RWPE1 (cell line): ENCODE results near the gene PSTPIP1.

Source experiments
- CTCF ChIA-PET: fragments of 350-600 bp; sonication (Branson Sonifier 250); formaldehyde crosslinking; extraction: SDS; loops from one replicate; lab custom pipeline; 2021; lab: Yijun Ruan, JAX
- POLR2A ChIA-PET: fragments of 400-600 bp; formaldehyde crosslinking; extraction: SDS; loops from one replicate; lab custom pipeline; 2020; ENCODE audit warnings: antibody characterized with exemption; ENCODE audit not compliant: low non-redundant PET; lab: Yijun Ruan, JAX
- DNase-seq: peaks from one replicate; pipeline ENCODE4 v3.0.0; 2012; ENCODE audit warnings: low spot score
- H3K27ac ChIP-seq: fragments of 450-650 bp; 2 replicates; pipeline ENCODE4 v1.5.1; 2017
- CTCF ChIP-seq: fragments of 450-650 bp; conservative IDR thresholded peaks from 2 replicates; pipeline ENCODE4 v1.5.1; 2017; ENCODE audit warnings: low read depth, mild to moderate bottlenecking

PSTPIP1 gene

DNA sequence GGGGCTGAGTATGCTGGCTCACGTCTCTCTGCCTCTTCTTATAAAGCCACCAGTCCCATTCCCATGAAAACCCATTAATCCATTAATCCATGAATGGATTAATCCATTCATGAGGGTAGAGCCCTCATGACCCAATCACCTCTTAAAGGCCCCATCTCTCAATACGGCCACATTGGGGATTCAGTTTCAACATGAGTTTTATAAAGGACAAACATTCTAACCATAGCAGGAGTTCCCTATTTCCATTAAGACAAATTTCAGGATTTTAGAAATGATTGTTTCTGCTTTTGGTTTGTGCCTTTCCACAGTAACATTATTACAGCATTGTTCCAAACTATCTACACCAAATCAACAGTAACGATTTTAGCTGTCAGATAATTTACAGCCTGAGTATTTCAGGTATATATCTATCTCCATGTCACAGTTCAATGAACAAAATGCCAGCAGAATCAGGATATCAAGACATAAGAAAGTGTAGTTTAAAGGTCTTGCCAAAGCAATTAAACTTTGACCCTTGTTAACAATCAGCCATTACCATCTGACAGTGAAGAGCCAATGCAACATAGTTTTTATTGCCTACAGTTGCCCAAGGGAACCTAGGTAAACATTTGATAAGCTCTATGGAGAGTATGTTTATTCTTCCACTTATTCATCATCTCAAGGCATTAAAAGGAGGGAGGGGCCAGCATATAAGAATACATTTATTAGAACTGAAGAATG lies 72.2 kb downstream of the PSTPIP1 start:
- ChIA-PET CTCF (no interaction called here), POLR2A (no interaction called here)
- DNase-seq: peak; percentile 36
- H3K27ac ChIP-seq: no peak overlapping the region
- TF ChIP-seq CTCF: no peak

DNA sequence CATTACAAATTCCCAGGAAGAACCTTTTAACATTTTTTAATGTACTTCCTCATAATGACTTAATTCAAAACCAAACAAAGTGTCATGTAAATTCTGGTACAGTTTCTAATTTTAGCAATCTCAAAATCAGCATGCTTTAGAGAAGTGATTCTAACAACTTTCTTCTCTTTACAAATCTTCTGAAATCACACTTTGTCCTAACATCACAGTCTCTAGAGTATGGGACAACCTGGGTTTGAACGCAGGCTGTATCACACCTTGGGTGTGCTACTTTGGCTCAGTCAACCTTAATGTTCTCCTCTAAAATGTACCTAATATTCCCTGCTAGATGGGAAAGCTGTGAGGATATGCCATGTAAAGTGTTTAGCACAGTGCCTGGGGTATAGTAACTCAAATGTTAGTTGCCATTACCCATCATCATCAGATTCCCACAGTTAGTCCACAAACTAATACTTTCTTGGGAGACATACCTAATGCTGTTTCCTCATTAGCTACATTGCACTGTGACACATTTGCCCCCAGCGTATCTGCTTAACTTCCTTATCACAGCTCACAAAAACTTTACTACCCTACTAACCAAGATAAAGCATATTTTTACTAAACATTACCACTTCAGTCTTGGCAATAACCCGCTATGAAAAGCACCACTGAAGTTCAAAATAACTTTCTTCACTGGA lies 72.9 kb downstream of the PSTPIP1 start:
- no peak for DNase-seq
- ChIA-PET CTCF (interaction anchor here (0.6 kb wide), 1 partner anchor 27 kb away, joined by 3 read pairs; no protein-coding TSS in a partner anchor), POLR2A (no interaction called here)
- TF ChIP-seq CTCF: no peak
- no peak overlapping the region for H3K27ac ChIP-seq

GRCh38 chr15:77068633-77069032 lies 73.7 kb downstream of the PSTPIP1 start:
- no peak for DNase-seq
- H3K27ac ChIP-seq: no peak overlapping the region
- no peak for TF ChIP-seq CTCF
- POLR2A ChIA-PET: no interaction called here
- CTCF ChIA-PET: interaction anchor here (0.6 kb wide), 1 partner anchor 28 kb away, joined by 3 read pairs; no protein-coding TSS in a partner anchor

GRCh38 chr15:77069521-77070121 lies 74.7 kb downstream of the PSTPIP1 start:
- DNase-seq: no peak
- POLR2A ChIA-PET: no interaction called here
- no peak overlapping the region for H3K27ac ChIP-seq
- CTCF ChIA-PET: no interaction called here
- TF ChIP-seq CTCF: no peak

GRCh38 chr15:77070180-77070494 lies 75.2 kb downstream of the PSTPIP1 start:
- peak overlapping the region; percentile 83 for H3K27ac ChIP-seq
- no peak for DNase-seq
- CTCF ChIA-PET: no interaction called here
- POLR2A ChIA-PET: no interaction called here
- TF ChIP-seq CTCF: no peak

DNA sequence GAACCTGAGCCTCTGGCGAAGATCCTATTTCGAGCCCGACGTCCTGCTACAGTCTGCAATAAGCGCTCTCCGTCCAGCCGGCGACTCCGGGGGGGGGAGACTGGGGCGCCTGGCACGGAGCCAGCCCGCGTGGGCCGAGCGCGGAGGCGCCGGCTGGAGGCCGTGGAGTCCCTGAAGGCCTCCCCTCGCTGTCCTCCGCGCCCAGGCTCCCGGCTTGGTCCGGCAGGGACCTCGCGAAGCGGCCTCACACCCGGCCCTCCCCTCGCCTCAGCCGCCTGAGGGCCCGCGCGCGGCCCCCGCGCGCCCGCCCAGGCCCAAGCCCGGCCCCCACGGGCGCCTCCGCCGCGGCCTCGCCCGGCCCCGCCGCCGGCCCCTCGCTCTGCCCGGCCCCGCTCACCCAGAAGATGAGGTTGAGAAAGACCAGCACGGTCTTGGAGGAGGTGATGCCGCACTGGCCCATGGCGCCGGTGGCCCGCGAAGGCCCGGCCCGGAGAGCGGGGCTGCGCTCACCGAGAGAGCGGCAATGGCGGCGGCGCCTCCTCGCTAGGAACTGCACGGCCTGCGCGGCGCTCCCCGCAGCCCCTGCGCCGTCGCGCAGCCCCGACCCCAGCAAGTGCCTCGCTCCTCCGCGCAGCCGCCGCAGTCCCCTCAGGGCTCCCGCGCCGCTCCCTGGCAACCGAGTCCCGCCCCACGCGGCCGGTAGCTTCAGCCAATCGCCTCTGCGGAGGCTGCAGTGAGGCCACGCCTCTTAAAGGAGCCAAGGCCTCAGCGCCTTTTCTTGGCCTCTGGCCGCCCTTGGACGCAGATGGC lies 75.8 kb downstream of the PSTPIP1 start, which contains the start of gene TSPAN3:
TSS of gene TSPAN3 (minus strand) at position 615 of the 810 bp plus-strand sequence. CDS start at position 460, 155 bp downstream.
- H3K27ac ChIP-seq: peak within 1 kb of the TSS; percentile 83
- ChIA-PET POLR2A (interaction anchor here (0.6 kb wide), 1 partner anchor 49 kb away, joined by 3 read pairs; no protein-coding TSS in a partner anchor), CTCF (interaction anchor here (0.5 to 0.6 kb wide), 2 partner anchors 27 to 1166 kb away, joined by 4 to 5 read pairs; no protein-coding TSS in a partner anchor)
- peak; percentile 96 for DNase-seq
- no peak for TF ChIP-seq CTCF
